Omental fat pad (tissue), 4 donors: ENCODE results near the gene PJVK. TPM values are rescaled to one million over a fixed set of nuclear protein-coding genes. Genes with fewer than 3 reads are reported as not detected.
"Not testable (repeated sequence)": the region's sequence is repeated elsewhere in the genome, so short reads cannot be mapped to it uniquely, and the experiment has no call there.

Experiments
- ATAC-seq: fragments of 150-250 bp; one replicate; pipeline ENCODE4 v1.9.1; 2016; ENCODE audit warnings: mild to moderate bottlenecking, moderate library complexity; ENCODE audit not compliant: low FRiP score
- DNase-seq: peaks from one replicate; pipeline ENCODE4 v3.0.0-alpha.2; 2019; ENCODE audit warnings: low spot score
- CTCF ChIP-seq, 3 donors: fragments of 450-650 bp; IDR thresholded peaks; one replicate each; pipeline ENCODE4 v1.5.1; 2016 to 2017; ENCODE audit warnings: antibody characterized with exemption in 3 of 3, mild to moderate bottlenecking in 3 of 3, moderate library complexity in 2 of 3
- total RNA-seq, 4 donors: library from RNA; depleted of rRNA; stranded (reverse); fragments of >200 nt; gene quantifications; one replicate each; pipeline ENCODE4 v1.1.0, GENCODE V29; 2016

The PJVK gene
- 1 to 10 TPM; 2.2 to 2.8 (median 2.5) TPM for total RNA-seq

GRCh38 chr2:178450774-178451525 is at the start of gene PJVK, which contains the start of gene PRKRA:
PJVK (plus strand) TSS chr2:178451378; CDS start chr2:178453410, 2,032 bp downstream.
PRKRA (minus strand) TSS chr2:178451175; CDS start chr2:178451030, 145 bp downstream.
- ATAC-seq (peak; percentile 100), DNase-seq (peak; percentile 87)
- TF ChIP-seq CTCF (IDR thresholded peaks at IDR 0.05): no peak

- no peak for DNase-seq
- no peak for ATAC-seq
- no peak for TF ChIP-seq CTCF (IDR thresholded peaks at IDR 0.05)
These were observed 49.2 kb upstream of the PJVK start for GRCh38 chr2:178401994-178402437.

- TF ChIP-seq CTCF (IDR thresholded peaks at IDR 0.05): no peak
- no peak for DNase-seq
- no peak for ATAC-seq
These were observed 47.4 kb upstream of the PJVK start for GRCh38 chr2:178403671-178404306.

- DNase-seq (no peak), ATAC-seq (no peak)
- TF ChIP-seq CTCF (IDR thresholded peaks at IDR 0.05): no peak
These were observed 46.8 kb upstream of the PJVK start for GRCh38 chr2:178404368-178404767.

- no peak for ATAC-seq
- DNase-seq: no peak
- no peak for TF ChIP-seq CTCF (IDR thresholded peaks at IDR 0.05)
These were observed 41.9 kb upstream of the PJVK start for GRCh38 chr2:178409261-178409660.

GRCh38 chr2:178412047-178412446 is 39.1 kb upstream of the PJVK start:
- no peak for TF ChIP-seq CTCF (IDR thresholded peaks at IDR 0.05)
- DNase-seq (no peak), ATAC-seq (no peak)

GRCh38 chr2:178412453-178412852 is 38.7 kb upstream of the PJVK start:
- not testable (repeated sequence) for ATAC-seq, DNase-seq
